Measurements from ENCODE around the gene TENM4. TPM values are rescaled to one million over a fixed set of nuclear protein-coding genes. Genes with fewer than 3 reads are reported as not detected.

TENM4 gene
- total and polyA plus RNA-seq, 10 of the 15 experiments (the other 5 are each of a cell fraction or from before 2014, with no cell fraction given), result 0.03 to 0.12 (median 0.06) TPM; not detected in 7

DNA sequence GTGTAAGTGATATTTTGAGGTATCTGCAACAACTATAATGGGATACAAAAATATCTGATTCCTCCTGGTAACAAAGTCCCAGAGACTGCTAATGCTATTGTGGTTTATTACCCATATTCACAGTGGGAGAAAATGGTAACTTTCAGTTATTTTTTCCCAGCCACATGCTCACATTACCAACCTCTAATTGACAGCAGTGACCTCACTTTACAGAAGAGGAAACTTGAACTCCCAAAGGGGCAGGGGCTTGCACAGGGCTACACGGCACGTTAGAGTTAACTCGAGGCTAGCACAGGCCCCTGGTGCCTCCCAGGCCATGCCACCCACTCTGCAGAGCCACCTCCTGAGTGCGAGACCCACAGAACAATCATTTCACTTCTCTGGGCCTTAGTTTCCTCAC lies 132.4 kb downstream of the TENM4 start:
- 32% methylated on average over 4 of the region's 4 CpGs for WGBS (ENCODE audit: insufficient coverage, insufficient replicate concordance, low lambda C conversion rate, missing lambda C conversion rate)
- BruUV-seq (replicated peaks), result no TSS peak
- H3K27me3 ChIP-seq (replicated peaks in 1 of 2; ENCODE audit: control insufficient read depth in 2 of 2, insufficient read depth in 2 of 2, low read length in 1 of 2), result no peaks in the 10 kb centered on the region; a peak in 1 of 4 replicates
- H3K9me3 ChIP-seq (replicated peaks; ENCODE audit: control insufficient read depth, insufficient read depth, low read length), result no peaks in the 10 kb centered on the region
- no peak overlapping the region for H3K27ac ChIP-seq (ENCODE audit: control insufficient read depth, insufficient read depth)
- in situ Hi-C loops (cut with MboI), result no loop called here
- DNase-seq (ENCODE audit: low read depth, low spot score), result no peak
- ChIA-PET CTCF (no interaction called here), SMC1A (ENCODE audit: uncharacterized antibody, unreplicated experiment) (interaction anchor here (1.5 kb wide), 1 partner anchor 11 kb away, joined by 3 read pairs; no protein-coding TSS in a partner anchor), POLR2A (no interaction called here), RAD21 (ENCODE audit: unreplicated experiment) (no interaction called here)
- intact Hi-C loops (cut with micrococcal nuclease; ENCODE audit: unreplicated experiment), result no loop called here
- peak; percentile 86 for TF ChIP-seq MTA2 (IDR thresholded peaks at IDR 0.05; ENCODE audit: low read depth)
- no peak for TF ChIP-seq YBX1 (IDR thresholded peaks at IDR 0.05)
- peak; percentile 69 for TF ChIP-seq ATF7 (IDR thresholded peaks at IDR 0.05; ENCODE audit: low read depth)
- 0 out of 2 replicates have a peak, but pooled peaks have one; percentile 26 for TF ChIP-seq DPF2 (IDR thresholded peaks at IDR 0.05)
- TF ChIP-seq BHLHE40 (IDR thresholded peaks at IDR 0.05; ENCODE audit: borderline replicate concordance in 1 of 2, low read depth in 2 of 2, low read length in 1 of 2), result peak in 1 of 2 experiments; percentile 53; a peak in 1 of 4 replicates
- no peak for TF ChIP-seq ELK1 (IDR thresholded peaks at IDR 0.05; ENCODE audit: low read depth, low read length)
- TF ChIP-seq, protein P1, sequence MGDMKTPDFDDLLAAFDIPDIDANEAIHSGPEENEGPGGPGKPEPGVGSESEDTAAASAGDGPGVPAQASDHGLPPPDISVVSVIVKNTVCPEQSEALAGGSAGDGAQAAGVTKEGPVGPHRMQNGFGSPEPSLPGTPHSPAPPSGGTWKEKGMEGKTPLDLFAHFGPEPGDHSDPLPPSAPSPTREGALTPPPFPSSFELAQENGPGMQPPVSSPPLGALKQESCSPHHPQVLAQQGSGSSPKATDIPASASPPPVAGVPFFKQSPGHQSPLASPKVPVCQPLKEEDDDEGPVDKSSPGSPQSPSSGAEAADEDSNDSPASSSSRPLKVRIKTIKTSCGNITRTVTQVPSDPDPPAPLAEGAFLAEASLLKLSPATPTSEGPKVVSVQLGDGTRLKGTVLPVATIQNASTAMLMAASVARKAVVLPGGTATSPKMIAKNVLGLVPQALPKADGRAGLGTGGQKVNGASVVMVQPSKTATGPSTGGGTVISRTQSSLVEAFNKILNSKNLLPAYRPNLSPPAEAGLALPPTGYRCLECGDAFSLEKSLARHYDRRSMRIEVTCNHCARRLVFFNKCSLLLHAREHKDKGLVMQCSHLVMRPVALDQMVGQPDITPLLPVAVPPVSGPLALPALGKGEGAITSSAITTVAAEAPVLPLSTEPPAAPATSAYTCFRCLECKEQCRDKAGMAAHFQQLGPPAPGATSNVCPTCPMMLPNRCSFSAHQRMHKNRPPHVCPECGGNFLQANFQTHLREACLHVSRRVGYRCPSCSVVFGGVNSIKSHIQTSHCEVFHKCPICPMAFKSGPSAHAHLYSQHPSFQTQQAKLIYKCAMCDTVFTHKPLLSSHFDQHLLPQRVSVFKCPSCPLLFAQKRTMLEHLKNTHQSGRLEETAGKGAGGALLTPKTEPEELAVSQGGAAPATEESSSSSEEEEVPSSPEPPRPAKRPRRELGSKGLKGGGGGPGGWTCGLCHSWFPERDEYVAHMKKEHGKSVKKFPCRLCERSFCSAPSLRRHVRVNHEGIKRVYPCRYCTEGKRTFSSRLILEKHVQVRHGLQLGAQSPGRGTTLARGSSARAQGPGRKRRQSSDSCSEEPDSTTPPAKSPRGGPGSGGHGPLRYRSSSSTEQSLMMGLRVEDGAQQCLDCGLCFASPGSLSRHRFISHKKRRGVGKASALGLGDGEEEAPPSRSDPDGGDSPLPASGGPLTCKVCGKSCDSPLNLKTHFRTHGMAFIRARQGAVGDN (IDR thresholded peaks at IDR 0.05), result peak; percentile 76
- peak; percentile 37 to 59; a peak in 2 of 4 replicates for TF ChIP-seq IKZF2 (IDR thresholded peaks at IDR 0.05)
- TF ChIP-seq IRF5 (IDR thresholded peaks at IDR 0.05; ENCODE audit: borderline replicate concordance), result no peak
- TF ChIP-seq MEF2B (IDR thresholded peaks at IDR 0.05; ENCODE audit: partially characterized antibody, poor library complexity, severe bottlenecking), result peak; percentile 81
- no peak for TF ChIP-seq PAX8 (IDR thresholded peaks at IDR 0.05)
- no peak for TF ChIP-seq NBN (IDR thresholded peaks at IDR 0.05)
- peak; percentile 50; the same call in 1 of the 2 replicates for TF ChIP-seq IKZF1 (conservative IDR thresholded peaks at IDR 0.05)
- FAIRE-seq, result no peak
- H3K4me1 ChIP-seq (ENCODE audit: control insufficient read depth, insufficient read depth, low read length), result no peaks in the 10 kb centered on the region
- H4K20me1 ChIP-seq (ENCODE audit: control insufficient read depth, insufficient read depth), result no peaks in the 10 kb centered on the region
- H3K36me3 ChIP-seq (ENCODE audit: control insufficient read depth in 2 of 2, insufficient read depth in 2 of 2, low read length in 1 of 2), result no peaks in the 10 kb centered on the region
- no peak overlapping the region for H2AFZ ChIP-seq (ENCODE audit: control insufficient read depth, low read depth, low read length)
- H3K9ac ChIP-seq (ENCODE audit: control insufficient read depth, insufficient read depth, low read length), result no peak overlapping the region
- no peaks in the 10 kb centered on the region for H3K79me2 ChIP-seq (ENCODE audit: control insufficient read depth, insufficient read depth, low read length)
- ATAC-seq, result peak; percentile 54
- no peak overlapping the region for H3K4me3 ChIP-seq
- no peak overlapping the region for H3K4me2 ChIP-seq (ENCODE audit: control insufficient read depth, insufficient read depth)
